Amniotic stem cell (primary cell): ENCODE measurements around the gene PRKCB.
"Not testable (repeated sequence)": the region's sequence is repeated elsewhere in the genome, so short reads cannot be mapped to it uniquely, and the experiment has no call there.

Experiments used
- DNase-seq: peaks from one replicate; lab custom pipeline; 2025; lab: John Stamatoyannopoulos, UW

The PRKCB gene

DNA sequence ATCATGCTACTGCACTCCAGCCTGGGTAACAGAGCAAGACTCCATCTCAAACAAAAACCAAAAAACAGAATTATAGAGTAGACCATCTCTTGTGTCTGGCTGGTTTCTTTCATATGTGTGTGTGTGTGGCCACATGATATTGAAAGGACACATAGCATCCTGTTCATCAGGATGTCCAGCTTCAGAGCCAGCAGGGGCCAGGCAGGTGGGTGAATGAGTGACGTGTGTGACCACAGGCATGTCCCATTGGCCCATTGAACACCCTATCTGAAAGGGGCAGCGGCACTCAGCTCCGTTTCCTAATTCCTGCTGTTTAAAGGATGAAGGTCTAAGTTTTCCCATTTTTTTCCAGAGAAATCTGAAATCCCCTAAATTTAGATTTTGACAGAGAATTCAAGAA lies 174.2 kb downstream of the PRKCB start:
- no peak for DNase-seq

DNA sequence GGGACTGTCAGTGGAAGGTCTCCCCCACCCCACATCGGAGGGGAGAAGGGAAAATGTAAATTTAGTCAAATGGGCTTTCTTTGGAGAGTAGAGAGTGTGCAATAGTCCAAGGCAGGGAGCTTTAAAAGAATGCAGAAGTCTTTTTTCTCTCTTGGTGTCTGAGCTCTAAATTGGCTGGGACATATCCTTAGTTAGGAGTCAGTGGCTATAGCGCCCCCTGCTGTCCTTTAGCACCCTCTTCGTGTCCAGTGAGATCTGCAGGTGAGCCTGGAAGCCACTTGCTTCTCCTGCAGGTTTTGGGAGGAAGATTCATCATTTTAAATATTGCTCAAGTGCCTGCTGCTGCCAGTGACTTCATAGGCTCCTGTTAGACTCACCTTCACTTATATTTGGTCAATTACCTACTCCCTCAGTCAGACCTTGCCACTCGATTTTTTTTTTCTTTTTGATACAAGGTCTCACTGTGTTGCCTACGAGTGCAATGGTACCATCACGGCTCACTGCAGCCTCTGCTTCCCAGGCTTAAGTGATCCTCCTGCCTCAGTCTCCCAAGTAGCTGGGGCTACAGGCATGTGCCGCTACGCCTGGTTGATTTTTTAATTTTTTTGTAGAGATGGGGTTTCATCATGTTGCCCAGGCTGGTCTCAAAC lies 174.8 kb downstream of the PRKCB start:
- peak; percentile 46 for DNase-seq

DNA sequence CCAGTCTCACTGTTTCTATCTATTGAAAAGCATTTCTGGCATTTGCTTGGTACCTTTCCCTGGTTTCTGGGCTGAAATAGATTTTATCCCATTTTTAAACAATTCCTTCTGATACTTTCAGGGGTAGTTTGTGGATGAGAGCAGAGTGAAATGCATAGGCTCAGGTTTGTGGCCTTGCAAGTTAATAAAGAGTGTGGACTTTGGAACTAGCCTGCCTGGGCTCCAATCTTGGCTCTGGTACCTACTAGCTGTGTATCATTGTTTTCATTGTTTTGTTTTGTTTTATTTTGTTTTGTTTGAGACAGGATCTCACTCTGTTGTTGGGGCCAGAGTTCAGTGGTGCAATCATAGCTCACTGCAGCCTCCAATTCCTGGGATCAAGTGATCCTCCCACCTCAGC lies 175.5 kb downstream of the PRKCB start:
- DNase-seq: no peak

GRCh38 chr16:24013054-24013636 lies 177.4 kb downstream of the PRKCB start:
- no peak for DNase-seq

DNA sequence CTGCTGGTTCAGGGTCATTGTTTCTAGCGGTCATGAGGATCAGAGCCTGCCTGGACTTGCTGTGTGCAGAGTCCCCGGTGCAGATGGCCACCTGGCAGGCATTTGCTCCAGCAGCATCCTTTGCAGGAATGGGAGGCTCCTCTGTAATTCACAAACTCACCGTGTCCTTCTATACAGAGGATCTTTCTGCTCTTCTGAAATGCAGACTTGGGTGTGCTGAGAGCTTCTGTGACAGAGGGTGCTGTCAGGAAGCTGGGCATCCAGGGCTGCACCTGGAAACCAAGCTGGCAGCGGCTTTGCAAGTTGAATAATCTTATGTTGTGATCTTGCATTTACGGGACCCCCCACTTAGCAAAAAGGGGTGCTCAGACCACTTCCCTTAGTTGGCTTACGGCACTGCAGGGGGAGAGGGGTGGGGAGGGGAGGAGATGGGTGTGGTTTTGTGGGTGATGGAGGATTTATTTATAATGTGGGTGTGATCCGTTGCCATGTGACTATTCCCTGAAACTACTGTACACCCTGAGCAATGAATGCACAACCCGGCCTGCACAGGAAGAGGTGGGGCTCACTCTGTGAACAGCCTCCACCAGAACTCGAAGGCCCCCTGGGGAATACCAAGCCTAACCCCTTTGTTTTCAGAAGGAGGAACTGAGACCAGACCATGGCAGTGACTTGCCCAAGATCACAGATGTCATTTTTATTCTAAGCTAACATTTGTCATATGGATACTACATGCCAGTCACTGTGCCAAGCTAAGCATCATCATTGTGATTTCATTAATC lies 178.3 kb downstream of the PRKCB start:
- no peak for DNase-seq

GRCh38 chr16:24014955-24015354 lies 179.2 kb downstream of the PRKCB start:
- DNase-seq: not testable (repeated sequence)

DNA sequence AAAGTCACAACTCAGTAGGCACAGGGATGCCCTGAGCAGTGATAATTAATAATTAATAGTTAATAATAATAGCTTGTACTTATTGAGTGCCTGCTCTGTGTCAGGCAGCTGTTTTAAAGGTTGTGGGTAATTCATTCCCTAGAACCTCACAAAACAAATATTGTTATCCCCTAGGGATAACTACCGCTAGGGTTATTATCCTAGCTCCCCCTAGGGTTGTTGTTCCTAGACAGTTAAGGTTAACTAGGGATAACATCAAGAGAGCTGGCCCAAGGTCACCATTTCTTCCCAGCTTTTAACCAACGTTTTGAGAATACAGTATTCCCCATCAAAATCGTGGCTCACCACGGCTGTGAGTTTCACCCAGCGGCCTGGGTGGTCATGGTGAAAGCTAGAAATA lies 180.1 kb downstream of the PRKCB start:
- no peak for DNase-seq

DNA sequence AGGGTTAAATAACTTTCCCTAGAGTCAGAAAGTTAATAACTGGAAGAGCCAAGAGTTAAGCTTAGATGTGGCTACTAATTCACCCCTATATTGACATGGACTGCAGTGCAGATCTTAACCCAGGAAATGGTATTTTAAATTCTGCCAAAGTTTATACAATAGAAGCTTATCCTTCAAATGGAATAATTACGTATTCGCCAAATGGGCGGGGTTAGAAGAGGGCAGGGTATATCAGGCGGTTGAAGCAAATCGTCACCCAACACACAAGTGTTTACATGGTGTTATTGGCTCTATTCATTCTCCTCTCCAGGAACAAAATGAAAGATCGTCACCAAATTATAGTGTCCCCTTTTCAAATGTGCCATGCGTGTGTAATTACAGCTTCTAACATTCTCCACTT lies 182.7 kb downstream of the PRKCB start:
- DNase-seq: no peak

GRCh38 chr16:24022797-24023196 lies 187.0 kb downstream of the PRKCB start:
- no peak for DNase-seq

DNA sequence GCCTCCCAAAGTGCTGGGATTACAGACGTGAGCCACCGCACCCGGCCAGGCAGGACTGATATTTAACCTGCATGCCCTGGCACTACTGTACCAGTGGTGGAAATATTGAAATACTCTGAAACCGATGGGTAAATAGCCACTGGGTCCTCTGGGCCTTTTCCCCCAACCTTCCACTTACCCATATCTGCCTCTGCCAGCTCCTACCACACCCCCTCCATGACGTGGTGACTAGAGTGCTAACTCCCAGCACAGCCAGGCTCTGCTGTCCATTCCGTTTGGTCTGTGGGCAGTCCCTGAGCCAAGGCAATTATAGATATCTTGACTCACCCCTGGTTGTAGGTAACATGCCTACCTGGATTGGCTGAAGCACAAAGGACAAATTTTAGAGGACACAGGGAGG lies 187.8 kb downstream of the PRKCB start:
- no peak for DNase-seq

DNA sequence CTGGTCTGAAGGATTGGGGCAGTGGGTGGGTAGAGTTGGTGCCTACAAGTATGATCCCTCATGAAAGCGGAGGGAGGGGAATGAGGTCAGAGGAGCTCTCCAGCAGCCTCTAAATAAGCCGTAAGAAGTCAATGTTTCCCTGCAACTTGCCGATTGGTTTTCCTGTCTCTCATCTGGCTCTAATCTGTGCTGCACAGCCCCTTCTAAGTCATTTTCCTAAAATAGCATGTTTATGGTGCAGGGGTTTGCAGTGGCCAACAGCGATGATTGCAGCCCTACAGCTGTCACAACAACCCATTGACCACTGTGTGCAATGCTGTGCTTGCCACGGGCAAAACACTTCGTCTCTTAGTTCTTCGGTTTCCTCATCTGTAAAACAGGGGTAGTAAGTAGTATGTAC lies 189.2 kb downstream of the PRKCB start:
- no peak for DNase-seq

- DNase-seq: no peak
Observed at GRCh38 chr16:24027466-24027865, 191.7 kb downstream of the PRKCB start.

DNA sequence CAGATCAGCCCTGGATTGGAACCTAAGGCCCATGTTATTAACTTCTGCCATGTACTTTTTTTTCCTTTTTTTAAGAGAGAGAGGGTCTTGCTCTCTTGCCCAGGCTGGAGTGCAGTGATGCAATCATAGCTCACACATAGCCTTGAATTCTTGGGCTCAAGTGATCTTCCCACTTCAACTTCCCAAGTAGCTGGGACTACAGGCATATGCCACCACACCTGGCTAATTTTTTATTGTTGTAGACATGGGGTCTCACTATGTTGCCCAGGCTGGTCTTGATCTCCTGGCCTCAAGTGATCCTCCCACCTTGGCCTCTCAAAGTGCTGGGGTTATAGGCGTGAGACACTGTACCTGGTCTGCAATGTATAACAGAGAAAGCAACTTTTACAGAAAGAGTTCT lies 194.1 kb downstream of the PRKCB start:
- DNase-seq: not testable (repeated sequence)

- DNase-seq: no peak
Observed at GRCh38 chr16:24035127-24035842, 199.5 kb downstream of the PRKCB start.

DNA sequence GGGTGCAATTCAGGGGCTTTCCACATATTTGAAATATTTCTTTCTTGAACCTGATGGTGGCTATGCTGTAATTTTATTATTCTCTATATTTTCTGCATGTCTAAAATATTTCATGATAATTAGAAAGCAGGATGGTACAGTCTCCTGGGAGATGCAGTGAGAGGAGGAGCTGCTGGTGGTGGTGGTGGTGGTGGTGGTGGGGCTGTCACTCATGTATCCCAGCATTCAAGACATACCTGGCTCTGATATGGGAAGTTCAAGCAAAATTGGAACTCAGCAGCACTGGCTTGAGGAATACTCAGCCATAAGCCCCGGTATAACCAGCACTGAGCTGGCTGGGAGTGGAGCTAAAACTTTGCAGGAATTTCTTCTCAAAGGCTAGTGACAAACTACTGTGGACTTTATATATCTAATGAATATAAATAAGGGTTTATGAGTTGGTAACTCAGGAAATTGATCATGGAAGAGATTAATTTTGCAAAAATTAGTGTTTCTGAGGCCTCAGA lies 200.3 kb downstream of the PRKCB start:
- no peak for DNase-seq

DNA sequence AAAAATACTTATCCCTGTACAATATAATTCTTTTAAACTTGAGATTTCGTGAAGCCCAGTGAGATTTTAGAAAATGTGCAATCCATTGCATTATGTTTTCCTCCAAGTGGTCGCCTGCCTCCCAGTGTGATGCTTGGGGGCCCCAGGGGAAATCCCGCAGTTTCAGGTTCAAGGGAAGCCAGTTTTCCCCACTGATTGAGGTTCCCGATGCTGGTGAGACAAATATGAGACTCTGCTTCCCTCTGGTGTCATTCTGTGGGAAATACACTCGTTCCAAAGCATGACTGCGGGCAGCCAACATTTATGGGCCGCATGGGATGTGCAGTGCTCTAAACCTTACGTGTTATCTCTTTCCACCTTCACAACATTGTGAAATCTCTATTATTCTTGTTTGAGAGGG lies 200.8 kb downstream of the PRKCB start:
- peak; percentile 3 for DNase-seq

DNA sequence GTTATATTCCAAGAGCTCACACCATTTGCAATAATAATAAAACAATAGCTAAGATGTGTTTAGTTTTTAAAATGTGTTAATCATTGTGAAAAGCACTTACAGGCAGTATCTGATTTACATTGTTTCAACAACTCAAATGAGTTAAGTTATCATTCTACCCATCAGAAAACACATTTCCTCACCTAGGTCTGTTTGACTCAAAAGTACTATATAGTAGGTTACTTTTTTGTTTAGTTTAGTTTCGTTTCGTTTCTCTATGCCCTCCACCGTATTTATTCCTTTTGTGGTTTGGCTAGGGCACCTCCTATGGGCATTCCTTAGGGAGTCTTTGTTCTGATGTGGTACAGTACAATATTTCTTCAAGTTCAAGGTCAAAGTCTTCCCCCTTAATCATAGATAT lies 201.6 kb downstream of the PRKCB start:
- DNase-seq: no peak

DNA sequence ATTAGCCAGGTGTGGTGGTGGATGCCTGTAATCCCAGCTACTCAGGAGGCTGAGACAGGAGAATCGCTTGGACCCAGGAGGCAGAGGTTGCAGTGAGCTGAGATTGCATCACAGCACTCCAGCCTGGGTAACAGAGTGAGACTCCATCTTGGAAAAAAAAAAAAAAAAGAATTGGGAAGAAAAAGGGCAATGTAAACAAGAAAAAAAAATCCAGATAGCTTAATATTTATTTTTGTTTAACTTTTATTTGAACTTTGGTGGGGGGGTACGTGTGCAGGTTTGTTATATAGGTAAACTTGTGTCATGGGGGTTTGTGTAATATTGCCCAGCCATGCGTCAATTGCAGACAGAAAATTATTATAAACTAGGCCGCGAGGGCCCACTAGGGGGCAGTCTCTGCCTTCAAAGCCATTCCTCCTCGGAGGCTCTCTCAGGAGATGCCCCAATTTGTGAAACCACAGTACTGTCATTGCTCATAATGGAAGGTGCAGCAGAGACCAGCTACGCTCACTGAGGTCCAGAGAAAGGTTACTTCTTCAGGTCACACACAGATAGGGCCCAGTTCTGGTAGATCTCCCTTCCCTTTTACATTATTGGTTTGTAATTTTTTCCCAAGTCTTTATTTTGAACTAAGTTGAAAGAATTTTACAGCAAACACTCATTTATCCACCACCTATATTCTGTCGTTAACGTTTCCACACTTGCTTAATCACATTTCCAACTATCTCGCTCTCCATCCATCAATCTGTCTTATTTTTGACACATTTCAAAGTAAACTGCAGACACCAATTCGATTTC lies 206.2 kb downstream of the PRKCB start:
- peak; percentile 28 for DNase-seq

- DNase-seq: no peak
Observed at GRCh38 chr16:24044467-24044866, 208.7 kb downstream of the PRKCB start.

DNA sequence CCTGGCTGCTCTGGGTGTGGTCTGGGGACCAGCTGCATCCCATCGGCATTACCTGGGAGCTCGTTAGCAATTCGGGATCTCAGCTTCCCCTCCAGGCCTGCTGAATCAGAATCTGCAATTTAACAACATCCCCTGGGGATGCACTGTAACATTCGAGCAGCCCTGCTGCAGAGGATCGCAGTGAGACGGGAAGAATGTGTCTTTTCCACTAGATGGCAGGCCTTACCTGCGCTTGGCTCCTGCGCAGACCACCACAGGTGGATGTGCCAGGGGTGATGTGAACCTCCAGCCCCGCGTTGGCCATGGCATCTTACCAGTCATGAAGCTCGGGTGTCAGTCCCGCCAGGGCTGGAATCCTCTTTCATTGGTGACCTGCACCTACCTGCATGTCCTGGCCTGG lies 209.9 kb downstream of the PRKCB start:
- DNase-seq: no peak

DNA sequence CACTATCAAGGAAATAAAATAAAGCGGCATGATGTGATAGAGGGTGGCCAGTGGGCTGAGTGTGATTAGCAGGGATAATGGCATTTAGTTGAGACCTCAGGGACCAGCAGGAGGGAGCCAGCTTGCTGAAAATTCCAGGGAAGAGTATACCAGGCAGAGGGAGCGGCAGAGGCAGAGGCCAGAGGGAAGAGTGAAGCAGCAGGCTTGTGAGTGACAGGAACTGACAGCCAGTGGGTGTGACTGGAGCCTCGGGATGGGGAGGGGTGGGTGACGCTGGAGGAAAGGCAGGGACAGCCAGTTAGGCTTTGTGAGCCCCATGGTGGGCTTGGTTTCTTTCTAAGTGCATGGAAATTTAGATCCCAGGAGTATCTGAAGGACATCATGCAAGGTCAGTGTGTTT lies 210.7 kb downstream of the PRKCB start:
- DNase-seq: no peak

GRCh38 chr16:24049113-24049512 lies 213.3 kb downstream of the PRKCB start:
- DNase-seq: no peak
